ENCODE data around the gene LIN28A.
A peak's percentile ranks its signal among the peaks of the same experiment; 100 is the strongest.

LIN28A gene

DNA sequence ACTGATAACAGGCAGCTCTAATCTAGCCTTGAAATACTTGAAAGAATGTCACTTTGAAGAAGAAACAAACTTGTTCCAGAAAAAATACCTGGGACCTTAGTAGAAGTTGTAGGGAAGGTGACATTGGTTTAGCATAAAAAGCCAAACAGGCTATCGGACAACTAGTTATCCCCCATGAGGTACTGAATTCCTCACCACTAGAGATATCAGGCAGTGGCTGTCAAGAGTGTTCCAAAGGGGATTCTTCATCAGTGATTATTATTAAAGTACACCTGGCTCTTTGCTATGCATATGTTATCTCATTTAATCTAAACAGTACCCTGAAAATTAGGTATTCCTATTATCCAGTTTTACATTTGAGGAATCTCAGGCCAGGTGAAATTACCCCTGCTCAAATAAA, 48.5 kb downstream of the LIN28A start:
- TF ChIP-seq, protein P1, sequence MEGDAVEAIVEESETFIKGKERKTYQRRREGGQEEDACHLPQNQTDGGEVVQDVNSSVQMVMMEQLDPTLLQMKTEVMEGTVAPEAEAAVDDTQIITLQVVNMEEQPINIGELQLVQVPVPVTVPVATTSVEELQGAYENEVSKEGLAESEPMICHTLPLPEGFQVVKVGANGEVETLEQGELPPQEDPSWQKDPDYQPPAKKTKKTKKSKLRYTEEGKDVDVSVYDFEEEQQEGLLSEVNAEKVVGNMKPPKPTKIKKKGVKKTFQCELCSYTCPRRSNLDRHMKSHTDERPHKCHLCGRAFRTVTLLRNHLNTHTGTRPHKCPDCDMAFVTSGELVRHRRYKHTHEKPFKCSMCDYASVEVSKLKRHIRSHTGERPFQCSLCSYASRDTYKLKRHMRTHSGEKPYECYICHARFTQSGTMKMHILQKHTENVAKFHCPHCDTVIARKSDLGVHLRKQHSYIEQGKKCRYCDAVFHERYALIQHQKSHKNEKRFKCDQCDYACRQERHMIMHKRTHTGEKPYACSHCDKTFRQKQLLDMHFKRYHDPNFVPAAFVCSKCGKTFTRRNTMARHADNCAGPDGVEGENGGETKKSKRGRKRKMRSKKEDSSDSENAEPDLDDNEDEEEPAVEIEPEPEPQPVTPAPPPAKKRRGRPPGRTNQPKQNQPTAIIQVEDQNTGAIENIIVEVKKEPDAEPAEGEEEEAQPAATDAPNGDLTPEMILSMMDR (IDR thresholded peaks at IDR 0.05; ENCODE audit: borderline replicate concordance, insufficient read depth, low read depth, low read length) = no peak
- H3K4me3 ChIP-seq (ENCODE audit: low read depth, low read length) = no peak overlapping the region

DNA sequence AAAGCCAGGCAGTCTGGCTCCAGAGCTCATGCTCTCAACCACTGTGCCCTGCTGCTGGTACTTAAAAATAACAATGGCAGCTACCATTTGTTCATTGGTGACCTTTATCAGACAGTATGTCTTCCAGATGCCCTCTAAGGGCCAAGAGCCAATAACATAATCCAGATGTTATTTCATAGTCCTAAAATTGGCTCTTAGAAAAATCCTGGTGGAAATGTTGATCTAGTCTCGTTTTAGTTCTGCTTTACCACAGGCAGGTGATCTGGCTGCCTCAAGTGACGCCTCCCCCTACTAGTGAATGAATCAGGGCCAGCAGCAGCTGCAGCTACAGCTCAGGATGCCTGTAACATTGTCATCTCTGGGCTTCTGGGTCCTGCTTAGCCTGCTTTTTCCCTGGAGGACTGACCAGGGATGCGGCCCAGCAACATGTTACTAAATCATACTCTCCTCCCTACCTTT, 49.0 kb downstream of the LIN28A start:
- no peak overlapping the region for H3K4me3 ChIP-seq (ENCODE audit: low read depth, low read length)
- TF ChIP-seq, protein P1 (IDR thresholded peaks at IDR 0.05; ENCODE audit: borderline replicate concordance, insufficient read depth, low read depth, low read length) = no peak

DNA sequence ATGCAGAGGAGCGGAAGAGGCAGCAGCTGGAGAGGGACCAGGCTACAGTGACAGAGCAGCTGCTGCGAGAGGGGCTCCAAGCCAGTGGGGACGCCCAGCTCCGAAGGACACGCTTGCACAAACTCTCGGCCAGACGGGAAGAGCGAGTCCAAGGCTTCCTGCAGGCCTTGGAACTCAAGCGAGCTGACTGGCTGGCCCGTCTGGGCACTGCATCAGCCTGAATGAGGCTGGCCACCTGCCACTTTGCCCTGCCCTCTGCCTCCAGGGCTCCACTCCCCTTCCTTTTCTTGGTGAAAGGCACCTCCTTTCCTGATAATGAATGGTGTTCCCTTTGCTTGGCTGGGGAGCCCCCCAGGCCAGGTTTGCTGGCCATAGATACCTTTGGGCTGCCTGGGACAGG, 58.3 kb downstream of the LIN28A start:
- TF ChIP-seq, protein P1 (IDR thresholded peaks at IDR 0.05; ENCODE audit: borderline replicate concordance, insufficient read depth, low read depth, low read length) = no peak
- no peak overlapping the region for H3K4me3 ChIP-seq (ENCODE audit: low read depth, low read length)

DNA sequence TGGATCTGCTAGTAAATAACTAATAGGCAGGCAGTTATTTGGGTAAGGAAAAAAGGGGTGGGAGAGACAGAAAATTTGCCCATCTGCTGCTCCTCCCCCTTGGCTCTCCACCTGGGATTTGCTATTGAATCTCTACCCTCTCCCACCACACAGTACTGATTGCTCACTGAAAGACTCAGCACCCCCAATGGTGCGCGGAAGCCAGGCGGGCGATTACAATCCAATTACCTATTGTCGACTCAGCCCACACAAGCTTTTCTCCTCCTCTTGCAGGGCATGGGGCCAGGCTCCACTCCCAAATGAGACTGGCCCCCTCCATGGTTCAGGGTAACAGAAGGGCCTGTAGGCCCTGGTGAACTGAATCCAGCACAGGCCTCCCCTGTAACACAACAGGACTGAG, 58.9 kb downstream of the LIN28A start:
- TF ChIP-seq, protein P1 (IDR thresholded peaks at IDR 0.05; ENCODE audit: borderline replicate concordance, insufficient read depth, low read depth, low read length) = no peak

DNA sequence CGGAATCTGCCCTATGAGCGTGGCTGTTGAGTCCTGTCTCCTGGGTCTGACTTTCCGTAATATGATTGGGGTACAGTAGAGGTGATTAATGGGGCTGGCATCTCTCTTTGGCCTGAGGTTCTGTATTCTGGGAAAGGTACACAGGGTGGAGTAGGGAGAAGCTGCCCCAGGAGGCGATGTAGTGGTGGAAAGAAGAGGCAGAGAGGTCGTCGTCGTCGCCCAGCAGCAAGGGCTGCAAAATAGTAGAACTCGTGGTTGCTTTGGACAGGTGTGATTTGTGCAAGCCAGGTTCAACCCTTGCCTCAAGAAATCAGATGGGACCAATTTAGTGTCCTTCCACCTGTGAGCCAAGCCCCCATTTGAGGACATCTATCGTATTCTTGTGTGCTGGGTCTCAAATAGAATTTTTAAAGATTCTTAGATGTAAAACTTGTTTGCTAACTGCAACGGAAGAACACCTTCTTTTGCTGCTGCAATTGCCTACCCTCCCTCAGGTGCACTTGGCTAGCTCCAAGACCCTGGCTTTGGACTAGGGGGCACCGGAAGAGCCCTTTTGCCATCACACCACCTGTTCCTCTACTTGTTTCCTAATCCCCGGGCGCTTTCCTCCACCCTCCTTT, 60.4 kb downstream of the LIN28A start:
- TF ChIP-seq, protein P1 (IDR thresholded peaks at IDR 0.05; ENCODE audit: borderline replicate concordance, insufficient read depth, low read depth, low read length) = no peak
- H3K4me3 ChIP-seq (ENCODE audit: low read depth, low read length) = peak overlapping the region; percentile 89

More for the DNA sequence above, 58.9 kb downstream of the LIN28A start:
- H3K4me3 ChIP-seq (ENCODE audit: low read depth, low read length) = no peak overlapping the region

DNA sequence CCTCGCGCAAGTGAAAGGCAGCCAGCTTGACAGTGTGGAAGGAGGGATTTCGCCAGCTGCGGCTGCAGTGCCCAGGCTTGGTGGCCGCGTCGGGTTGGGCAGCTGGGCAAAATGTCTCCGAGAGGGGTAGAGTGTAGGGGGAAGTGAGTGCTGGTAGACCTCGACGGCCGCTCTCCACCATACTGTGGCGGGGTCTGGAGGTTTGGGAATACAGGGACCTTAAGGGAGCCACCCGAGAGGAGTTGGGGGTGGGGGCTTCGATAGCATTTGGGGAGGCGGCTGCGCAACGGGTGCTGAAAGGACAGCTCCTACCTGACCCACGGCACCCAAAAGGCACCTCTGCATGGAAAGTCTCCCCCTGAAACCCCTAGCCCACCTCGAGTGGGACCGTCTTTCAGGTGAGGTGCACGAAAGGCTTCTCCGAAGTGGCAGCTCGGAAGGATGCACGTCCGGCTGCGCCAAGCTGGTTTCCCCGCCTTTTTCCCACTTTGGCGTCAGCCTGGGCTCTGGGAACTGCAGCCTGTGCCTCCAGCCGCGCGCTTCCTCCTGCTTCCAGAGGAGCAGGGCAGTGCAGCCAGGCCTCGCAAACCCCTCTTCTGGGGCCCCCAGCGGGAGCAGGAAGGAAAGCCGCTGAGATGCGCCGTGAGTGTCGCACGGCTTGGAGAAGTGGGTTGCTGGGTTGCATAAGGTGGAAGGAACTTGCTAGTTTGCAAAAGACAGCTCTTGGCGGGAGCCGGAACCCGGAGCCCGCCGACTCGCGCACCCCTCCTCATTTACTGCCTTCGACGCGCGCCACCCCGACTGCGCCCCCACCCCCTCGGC, 61.1 kb downstream of the LIN28A start:
- peak overlapping the region; percentile 89 for H3K4me3 ChIP-seq (ENCODE audit: low read depth, low read length)
- TF ChIP-seq, protein P1 (IDR thresholded peaks at IDR 0.05; ENCODE audit: borderline replicate concordance, insufficient read depth, low read depth, low read length) = no peak
